ENCODE results near the gene CA5A.
"Not testable (repeated sequence)": the region's sequence is repeated elsewhere in the genome, so short reads cannot be mapped to it uniquely, and the experiment has no call there.

Gene CA5A

DNA sequence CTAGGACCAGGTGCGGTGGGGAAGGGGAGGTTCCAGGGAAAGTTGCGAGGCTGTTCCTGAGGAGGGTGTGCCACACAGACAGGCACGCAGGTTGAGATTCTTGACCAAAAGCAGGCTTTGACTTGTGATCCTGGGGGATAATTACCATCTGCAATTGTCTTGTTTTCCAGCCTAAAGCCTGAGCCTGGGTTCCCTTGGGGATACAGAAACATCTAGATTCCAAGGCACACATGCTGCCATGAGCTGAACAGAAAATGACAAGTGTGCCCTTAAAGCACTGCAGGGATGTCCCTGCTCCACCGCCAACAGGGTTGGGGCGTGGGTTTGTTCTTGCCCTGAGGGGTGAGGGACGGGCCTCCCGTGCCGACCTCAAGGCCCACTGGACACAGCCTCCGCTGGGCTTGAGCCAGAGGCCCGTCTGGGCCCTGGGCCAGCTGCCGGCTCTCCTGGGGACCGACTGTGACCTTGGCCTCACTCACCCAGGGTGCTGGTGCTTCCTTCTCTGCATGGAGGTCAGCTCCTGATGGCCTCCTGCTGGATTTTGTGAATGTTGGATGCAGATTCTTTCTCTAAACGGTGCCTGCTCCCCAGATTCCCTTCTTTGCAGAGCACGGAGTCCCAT is 14.0 kb downstream of the CA5A start:
- no peak for DNase-seq

DNA sequence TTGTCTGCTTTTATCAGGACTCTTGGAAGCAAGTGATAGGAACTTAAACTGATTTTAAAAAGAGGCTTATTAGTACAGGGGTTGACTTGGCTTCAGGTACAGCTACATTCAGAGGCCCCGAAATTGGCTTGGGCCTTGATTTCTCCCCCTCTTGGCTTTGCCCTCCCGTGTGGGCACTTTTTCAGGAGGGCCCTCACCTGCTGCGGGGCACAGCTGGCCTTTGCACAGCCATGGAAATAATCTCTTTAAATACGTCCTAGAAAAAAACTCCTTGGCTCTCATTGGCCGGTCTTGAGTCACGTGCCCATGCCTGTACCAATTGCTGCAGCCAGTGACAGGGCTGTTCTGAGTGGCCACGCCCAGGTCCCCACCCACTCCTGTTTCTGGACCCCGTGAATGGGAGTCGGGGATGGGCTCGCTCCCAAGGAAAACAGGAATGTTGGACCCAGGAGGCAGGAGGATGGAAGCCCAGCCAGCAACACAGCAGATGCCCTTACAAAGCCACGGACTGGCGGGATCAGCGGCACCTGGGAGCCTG is 15.0 kb downstream of the CA5A start:
- DNase-seq: peak in 1 of 2 experiments; percentile 64

DNA sequence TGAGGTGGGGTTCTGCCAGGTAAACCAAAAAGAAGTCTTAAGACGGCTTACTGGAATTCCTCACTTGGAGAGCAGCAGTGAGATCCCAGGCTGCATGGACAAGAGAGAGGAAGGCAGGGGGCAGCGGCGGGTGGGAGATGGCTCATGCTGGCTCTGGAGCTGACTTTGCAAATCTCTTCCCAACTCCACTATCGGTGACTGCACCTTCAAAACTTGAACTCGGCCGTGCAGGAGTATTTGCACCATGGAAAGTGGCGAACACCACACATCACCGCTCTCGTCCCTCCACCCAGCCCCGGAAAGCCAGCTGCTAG is 16.7 kb downstream of the CA5A start:
- no peak for DNase-seq

DNA sequence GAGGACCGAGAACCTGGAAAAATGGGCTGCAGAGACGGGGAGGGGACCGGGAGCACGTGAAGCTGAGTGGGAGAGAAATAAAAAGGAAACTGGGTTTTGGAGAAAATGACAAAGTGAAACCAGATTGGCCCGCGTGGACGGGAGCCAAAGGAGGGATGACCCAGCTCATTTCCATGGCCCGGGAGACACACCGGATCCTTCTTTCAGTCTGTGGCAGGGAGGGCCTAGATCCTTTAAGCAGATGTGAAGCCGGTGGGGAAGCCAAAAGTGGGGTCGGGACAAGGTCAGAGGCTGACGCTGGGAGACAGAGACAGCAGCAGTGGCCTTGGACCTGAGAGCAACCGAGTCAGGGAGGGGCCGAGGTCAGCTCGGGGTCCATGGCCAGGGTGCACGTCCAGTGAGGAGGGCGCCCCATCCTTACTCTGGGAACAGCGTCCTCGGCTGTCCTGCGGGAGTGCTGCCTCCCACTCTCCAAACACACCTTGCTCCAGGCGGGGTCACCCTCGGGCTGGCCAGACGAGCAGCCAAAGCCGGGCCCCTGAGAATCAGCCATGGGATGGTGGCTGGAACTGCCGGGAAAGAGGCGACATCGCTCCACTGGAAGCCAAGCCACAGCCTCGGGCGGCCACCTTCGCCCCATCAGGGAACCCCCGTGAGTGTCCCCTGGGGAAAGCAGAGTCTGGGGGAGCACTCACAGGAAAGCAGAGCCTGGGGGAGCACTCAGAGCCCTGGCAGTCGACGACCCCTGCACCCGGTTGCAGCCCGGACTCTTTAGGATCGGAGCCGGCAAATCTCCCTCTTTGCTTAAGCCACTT is 17.3 kb downstream of the CA5A start:
- no peak for DNase-seq

DNA sequence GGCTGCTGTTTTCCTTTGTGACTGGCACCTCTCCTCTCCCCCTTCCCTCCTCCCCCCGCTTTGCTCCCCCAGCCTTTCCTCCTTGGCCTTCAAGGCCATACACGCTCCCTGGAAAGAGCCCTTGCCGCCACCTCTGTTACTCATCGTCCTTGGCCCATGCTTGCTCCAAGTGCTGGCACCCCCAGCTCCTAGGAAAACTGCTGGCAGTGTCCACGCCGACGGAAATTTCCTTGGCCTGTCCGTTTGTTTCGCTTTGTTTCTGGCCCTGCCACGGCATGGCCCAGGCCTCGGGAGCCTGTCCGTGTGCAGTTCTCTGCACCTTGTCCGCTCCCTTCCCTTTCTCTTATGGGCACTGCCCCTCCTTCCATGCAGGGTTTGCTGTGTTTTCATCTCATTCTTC is 18.0 kb downstream of the CA5A start:
- no peak for DNase-seq

DNA sequence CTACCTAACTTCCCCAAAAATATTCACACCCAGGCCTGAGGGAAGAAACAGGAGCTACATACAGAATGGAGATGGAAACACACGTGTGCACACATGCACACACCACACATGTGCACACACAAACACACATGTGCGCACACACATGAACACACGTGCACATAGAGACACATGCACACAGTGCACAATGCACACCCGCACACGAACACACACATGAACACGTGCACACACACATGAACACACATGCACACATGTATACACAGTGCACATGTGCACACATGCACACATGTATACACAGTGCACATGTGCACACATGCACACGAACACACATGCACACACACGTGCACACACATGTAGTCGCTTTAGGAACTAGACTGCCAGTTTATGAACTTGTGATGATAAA is 18.8 kb downstream of the CA5A start:
- DNase-seq: no peak

DNA sequence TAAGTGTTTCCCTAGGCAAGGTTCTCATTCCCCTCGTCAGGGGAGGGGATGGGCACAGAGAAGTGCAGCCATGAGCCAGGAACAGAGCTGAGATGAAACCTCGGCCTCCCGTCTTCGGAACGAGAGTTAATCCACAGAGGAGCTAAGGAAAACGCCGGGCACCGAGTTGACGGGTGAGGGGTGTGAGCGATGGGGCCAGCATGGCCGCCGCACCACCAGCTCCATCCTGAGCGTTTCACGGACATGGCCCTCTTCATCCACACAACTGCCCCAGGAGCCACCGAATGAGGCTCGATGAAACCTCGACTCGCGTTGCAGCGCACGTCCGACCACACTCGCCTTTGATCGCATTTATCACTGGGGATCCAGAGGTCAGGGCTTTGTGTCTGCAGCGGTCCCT is 21.5 kb downstream of the CA5A start:
- no peak for DNase-seq

DNA sequence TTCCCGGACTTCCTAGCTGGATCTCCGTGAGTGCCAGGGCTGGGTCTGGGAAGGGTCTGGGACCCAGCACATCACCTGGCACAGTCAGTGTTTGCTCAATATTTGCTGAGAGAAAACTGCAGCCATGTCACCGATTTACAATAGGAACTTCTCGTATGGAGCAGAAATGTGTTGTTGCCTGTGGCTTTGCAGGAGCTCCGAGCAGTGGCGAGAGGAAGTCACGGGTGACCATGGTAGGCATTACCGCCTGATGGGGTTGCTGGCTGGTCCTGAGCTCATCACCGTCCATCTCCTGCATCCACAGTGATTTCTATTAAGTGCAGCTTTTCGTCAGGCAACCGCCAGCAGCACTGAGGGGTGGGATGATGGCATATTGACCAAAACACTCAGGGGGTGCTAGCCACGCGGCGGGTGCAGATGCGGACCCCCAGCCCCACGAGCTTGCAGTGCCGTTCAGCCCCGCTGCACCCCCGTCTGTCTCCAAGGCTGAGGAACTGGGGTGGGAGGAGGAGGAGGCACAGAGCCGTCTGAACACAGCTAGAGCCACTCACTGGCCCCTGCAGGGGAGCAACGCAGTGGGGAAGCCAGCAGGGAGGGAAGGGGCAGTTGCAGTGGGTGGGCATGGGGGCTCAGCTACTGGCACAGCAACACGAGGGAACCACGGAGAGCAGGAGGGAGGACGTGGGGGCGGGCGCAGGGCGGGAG is 22.2 kb downstream of the CA5A start:
- DNase-seq: not testable (repeated sequence)

DNA sequence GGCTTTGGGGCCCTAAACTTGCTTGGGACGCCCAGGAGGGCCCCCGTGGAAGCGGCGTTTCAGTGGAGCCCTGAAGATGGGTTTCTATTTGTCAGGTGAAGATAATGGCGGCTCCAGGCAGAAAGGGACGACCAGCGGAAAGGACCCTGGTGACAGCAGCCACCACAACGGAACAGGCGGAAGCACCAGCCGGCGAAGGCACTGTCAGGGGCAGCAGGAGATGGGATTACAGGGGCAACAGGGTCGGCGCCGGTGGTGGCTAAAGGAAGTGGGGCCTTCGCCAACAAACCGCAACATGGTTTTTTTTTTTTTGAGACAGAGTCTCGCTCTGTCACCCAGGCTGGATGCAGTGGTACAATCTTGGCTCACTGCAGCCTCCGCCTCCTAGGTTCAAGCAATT is 23.6 kb downstream of the CA5A start:
- DNase-seq: not testable (repeated sequence)

DNA sequence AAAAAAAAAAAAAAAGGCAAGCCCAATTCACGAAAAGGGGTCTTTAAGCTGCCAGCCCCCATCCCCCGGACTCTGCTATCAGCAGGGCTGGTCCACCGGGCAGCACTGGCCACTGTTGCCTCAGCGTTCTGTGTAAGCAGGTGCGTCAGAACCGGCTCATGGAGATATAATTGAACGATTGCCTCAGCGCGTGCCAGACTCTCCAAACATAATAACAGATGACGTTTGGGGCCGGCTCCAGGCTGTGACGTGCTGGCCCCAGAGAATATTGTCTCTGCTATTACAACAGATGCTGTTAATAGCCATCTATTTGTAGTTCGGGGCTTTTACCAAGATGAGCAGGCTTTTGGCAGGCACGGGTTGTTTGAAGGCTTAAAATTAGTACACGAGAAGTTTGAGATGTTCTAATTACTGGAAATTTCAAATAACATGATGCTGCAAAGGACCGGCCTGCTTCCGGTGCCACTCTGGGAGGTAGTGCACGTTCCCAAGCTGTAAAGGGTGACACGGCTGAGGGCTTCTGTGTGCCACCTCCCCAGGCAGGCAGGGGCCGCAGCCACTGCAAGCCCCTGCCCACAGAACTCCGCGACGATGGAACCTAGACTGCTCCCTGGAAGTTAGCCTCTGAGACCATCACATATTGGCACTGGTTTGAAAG is 25.1 kb downstream of the CA5A start:
- peak; percentile 40 to 61 for DNase-seq

DNA sequence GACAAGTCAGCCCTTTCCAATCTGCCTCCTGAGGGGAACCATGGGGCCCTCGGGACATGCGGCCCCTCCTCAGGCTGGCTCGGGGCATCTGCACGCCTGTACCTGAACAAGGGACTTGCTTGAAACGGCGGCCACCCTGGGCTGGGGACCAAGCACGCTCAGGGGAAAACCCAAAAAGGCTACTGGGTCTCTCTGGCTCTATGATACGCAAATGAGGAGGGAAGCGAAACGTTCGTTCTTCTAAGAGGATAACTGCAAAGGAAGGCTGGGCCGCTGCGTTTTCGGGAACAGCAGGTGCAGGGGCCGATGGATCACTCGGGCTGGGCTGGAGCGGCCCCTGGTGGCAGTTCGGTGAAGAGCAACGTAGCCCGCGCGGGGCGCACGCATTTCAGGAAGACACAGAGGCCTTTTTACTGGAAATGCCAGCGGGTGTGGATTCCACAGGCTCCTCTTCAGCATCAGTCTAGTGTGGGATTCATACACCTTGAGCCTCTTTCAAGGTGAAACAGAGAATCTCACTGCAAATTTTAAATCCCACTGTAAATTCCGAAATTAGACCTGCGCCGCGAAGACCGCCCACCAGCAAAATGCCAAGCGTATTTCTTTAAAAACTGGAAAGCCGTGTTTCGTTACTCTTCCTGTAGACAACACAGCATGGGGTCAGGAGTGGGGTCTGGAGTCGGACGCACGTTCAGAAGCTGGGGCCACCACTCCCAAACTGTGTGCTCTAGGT is 27.0 kb downstream of the CA5A start:
- DNase-seq: peak in 1 of 2 experiments; percentile 19

DNA sequence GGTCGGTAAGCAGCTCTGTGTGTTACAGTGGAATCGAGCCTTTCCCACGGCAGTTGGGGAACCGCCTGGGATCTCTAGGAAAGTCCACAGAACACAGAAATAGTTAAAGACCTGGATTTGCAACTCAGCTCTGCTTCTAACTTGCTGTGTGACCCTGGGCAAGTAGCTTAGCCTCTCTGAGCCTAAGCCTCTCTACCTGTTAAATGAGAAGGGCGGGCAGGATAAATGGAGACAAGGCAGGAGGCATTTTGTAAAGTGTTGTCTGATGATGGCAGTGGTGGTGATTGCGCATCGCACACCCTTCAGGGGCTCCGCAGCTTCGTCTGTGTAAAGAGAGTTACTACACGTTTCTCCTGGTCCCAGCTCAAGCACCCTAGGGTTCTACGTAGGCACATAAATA is 28.2 kb downstream of the CA5A start:
- DNase-seq: not testable (repeated sequence)

DNA sequence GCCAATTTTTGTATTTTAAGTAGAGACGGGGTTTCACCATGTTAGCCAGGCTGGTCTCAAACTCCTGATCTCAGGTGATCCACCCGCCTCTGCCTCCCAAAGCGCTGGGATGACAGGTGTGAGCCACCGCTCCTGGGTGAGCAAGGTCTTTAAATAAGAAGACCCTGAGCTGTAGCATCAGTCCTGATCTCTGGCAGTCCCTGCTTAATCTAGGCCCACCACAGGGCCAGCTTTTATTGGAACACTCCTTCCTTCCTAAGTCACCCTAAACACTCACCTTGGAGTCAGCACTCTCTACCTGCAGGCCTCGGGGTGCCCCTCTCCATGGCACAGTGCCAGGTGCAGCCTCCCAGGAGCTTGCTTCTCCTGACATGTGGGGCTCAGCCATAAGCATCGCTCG is 30.8 kb downstream of the CA5A start:
- not testable (repeated sequence) for DNase-seq

DNA sequence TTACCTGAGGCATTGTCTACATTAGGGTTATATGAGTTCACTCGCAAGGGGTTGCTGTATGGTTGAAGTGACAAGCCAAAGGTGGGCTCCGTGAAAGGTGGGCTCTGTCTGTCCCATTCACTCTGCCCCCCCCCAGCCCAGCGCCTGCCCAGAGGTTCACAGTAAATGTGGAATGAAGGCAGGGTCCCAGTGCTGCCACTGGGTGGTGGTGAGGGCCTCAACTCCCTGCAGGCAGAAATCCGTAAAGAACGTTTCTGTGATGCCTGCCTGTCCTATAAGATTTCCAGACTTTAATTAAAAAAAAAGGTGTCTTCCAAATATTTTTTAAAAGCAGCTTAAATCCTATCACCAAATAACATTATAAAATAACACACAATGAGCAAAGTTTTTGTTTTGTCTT is 31.4 kb downstream of the CA5A start:
- not testable (repeated sequence) for DNase-seq

DNA sequence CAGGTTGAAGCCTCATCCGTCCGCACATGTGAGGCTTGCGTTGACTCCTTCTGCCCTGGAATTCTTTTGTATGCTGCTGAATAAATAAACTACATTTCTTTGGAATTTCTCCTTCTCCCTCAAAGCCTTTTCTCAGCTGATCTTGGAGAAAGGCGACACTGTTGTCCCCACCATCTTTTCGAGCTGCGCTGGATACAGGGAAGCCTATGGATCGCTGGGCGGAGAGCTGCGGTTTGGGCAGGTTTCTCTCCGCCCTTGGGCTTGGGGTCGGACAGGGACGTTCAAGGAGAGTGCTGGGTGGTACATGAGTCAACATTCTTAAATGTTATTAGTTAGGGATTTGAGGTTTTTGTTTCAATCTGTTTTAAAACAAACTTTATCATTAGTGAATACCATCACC is 35.8 kb downstream of the CA5A start:
- DNase-seq: not testable (repeated sequence)

DNA sequence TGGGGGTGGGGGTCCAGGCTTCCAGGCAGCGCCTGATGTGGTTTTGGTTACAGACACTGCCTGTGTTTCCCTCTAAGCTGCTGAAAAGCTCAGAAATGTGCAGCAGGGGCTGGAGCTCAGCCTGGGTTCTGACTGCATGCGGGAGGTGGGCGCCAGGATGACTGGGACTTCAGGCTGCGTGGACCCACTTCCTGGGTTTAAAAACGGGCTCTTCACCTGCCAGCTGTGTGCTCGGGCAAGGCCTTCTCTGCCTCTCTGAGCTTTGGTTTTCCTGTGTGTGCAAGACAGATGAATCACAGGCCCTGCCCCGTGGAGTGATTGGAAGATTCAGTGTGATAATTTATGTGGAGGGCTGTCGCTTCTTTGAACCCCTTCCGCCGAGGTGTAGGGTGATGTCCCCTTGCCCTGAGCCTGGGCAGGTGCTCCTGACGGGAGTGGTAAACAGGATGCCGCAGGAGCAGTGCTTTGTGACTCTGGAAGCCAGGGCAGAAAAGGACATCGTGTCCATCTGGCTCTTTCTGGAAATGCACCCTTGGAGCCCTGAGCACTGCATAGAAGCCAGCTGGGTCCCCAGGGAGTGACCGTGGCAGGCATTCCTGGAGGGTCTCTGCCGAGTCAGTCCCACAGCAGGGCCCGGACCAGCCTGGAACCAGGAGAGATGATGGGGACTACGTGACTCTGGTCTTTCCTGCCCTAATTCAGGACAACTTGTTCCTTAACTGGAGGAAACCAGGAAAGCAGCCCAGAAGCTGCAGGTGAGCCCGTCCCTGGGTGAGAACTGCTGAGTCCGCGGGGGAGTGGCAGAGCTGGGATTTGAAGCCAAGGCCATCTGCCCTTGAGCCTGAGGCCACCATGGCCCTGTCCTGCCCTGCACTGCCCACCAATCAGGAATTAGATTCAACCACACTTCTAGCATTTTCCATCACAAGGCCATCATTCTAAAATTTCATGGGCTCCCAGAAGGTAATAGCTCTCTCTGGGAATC is 38.5 kb downstream of the CA5A start:
- DNase-seq: no peak

DNA sequence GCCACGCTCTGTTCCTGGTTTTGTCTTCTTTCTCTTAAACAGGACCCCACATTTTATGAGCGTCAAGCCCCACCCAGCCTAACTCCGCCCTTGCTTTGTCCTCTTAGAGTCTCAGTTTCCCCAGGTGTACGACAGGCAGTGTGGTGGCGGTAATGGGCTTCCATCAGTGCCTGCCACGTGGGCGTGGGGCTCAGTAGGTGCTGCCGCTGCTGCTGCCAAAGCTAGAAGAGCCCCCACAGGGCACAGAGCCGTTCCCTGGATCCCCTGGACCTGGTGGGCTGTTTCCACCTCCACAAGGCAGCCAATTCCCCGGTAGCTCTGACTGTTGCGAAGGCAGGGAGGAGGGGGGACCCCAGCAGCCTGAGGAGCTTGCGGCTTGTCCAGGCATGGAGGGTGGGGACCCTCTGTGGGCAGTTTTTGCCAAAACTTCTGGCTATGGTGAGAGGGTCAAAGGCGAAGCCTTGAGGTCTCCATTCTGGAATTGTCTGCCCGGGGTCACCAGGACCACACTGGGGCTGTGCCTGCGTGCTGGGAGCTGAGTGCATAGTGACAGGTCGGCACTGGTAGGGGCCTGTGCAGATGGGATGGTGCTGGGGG is 39.3 kb downstream of the CA5A start:
- DNase-seq: not testable (repeated sequence)

DNA sequence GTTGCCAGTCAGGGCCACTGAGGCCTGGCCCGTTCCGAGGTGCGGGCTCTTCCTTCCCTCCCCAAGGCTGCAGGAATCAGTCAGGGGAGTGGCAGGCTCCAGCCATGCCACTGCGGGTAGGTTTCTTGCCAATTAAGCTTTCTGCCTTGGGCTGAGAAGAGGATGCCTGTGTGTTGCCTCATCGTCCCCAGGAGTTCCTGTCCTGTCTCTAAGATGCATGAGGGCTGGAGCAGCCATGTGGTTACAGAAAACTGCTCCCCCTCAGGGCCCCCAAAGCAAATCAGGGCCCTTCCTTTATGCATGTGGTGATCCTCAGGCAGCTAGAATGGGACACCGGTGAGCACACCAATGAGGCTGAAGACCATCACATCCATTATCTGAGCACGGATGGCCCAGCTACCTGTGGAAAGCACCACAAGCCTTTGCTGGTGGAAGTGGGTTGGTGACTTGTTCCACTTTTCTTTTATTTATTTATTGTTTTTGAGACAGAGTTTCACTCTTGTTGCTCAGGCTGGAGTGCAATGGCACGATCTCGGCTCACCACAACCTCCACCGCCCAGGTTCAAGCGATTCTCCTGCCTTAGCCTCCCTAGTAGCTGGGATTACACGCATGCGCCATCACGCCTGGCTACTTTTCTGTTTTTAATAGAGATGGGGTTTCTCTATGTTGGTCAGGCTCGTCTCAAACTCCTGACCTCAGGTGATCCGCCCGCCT is 40.0 kb downstream of the CA5A start:
- not testable (repeated sequence) for DNase-seq

DNA sequence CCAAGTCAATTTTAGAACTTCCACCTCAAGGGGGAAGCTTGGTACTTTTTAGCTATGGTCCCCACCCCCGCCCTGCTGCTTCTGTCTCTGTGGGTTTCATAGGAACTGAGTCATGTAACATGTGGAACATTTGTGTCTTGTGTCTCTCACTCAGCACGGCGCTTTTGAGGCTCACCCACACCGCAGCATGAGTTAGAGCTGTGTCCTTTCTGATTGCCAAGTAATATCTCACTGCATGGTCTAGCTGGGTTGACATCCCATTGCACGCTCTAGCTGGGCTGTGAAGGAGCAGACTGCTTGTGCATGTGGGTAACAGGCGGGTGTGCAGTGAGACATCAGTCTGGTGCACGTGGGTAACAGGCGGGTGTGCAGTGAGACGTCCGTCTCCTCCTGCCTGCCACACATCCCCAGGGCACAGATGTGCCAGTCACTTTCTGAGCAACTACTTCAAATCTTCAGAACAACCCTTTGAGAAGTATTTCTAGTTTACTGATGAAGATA is 40.6 kb downstream of the CA5A start:
- no peak for DNase-seq

DNA sequence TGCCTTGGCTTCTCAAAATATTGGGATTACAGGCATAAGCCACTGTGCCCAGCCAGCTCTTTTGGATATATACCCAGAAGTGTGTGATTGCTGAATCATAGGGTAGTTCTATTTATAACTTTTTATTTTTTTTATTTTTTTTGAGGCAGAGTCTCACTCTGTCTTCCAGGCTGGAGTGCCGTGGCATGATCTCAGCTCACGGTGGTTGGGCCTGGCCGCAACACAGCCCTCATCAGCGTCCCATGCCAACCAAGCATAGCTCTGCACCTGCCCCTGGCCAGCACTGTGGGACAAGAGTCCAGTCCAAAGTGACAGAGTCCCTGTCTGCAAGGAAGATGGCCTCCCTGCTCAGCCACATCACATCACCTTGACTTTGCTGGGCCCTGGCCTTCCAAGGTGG is 42.3 kb downstream of the CA5A start:
- not testable (repeated sequence) for DNase-seq
